ENCODE measurements around the gene RBM23. TPM values are rescaled to one million over a fixed set of nuclear protein-coding genes. Genes with fewer than 3 reads are reported as not detected.

RBM23 gene
- polyA plus RNA-seq, 1 donor (not counting 4 experiments of a cell fraction or from before 2014, with no cell fraction given), result 50.8 TPM

- no peak for TF ChIP-seq EZH2 (IDR thresholded peaks at IDR 0.05; ENCODE audit: low read length)
- TF ChIP-seq CTCF (optimal IDR thresholded peaks at IDR 0.05 in 1 of 3, IDR thresholded peaks at IDR 0.05 in 1 of 3, conservative IDR thresholded peaks at IDR 0.05 in 1 of 3; ENCODE audit: extremely low read depth in 1 of 3, insufficient read depth in 2 of 3, low read length in 3 of 3), result peak; percentile 82 to 99 (median 91)
- dilution Hi-C loops (cut with MboI; ENCODE audit: extremely low pct_ligation_motif_present, low sequenced_read_pairs), result no loop called here
- peaks cover 20% of the 10 kb centered on the region for H3K4me1 ChIP-seq (ENCODE audit: control insufficient read depth, extremely low read depth, insufficient read depth, low read length)
- peak overlapping the region; percentile 92 for H2AFZ ChIP-seq (ENCODE audit: control insufficient read depth, low read length)
- no peaks in the 10 kb centered on the region for H3K9me1 ChIP-seq (ENCODE audit: control insufficient read depth, extremely low read depth, insufficient read depth, low read length)
- FAIRE-seq (no peak), DNase-seq (ENCODE audit: low read depth, low spot score) (no peak)
- peaks cover 25% of the 10 kb centered on the region for H3K79me2 ChIP-seq (ENCODE audit: control insufficient read depth, insufficient read depth, low read length)
- peaks cover 28 to 33% of the 10 kb centered on the region in 2 experiments for H3K36me3 ChIP-seq (ENCODE audit: control insufficient read depth in 2 of 2, extremely low read depth in 1 of 2, insufficient read depth in 2 of 2, low read length in 2 of 2)
- H3K9ac ChIP-seq (ENCODE audit: control insufficient read depth, extremely low read depth, insufficient read depth, low read length), result peak overlapping the region; percentile 85
- H3K27ac ChIP-seq (ENCODE audit: control insufficient read depth, insufficient read depth, low read length), result peak overlapping the region; percentile 93
- no peaks in the 10 kb centered on the region for H3K9me3 ChIP-seq (ENCODE audit: control insufficient read depth, low read depth, low read length)
- H4K20me1 ChIP-seq (ENCODE audit: control insufficient read depth, extremely low read depth, insufficient read depth, low read length), result no peaks in the 10 kb centered on the region
- H3K4me2 ChIP-seq (ENCODE audit: control insufficient read depth, extremely low read depth, insufficient read depth, low read depth, low read length), result peak overlapping the region; percentile 99
- peak overlapping the region; percentile 88 to 96 (median 95) for H3K4me3 ChIP-seq (ENCODE audit: control insufficient read depth in 2 of 3, extremely low read depth in 1 of 3, insufficient read depth in 2 of 3, low read depth in 1 of 3, low read length in 3 of 3)
- no peaks in the 10 kb centered on the region for H3K27me3 ChIP-seq (ENCODE audit: control insufficient read depth, extremely low read depth, insufficient read depth, low read length)
These were observed 46.7 kb downstream of the RBM23 start for GRCh38 chr14:22872033-22872832.

GRCh38 chr14:22871224-22872032 lies 47.5 kb downstream of the RBM23 start, which contains the start of gene LRP10:
TSS of gene LRP10 (plus strand) at chr14:22871740. CDS start at chr14:22872304, 564 bp downstream.
- H3K27me3 ChIP-seq (ENCODE audit: control insufficient read depth, extremely low read depth, insufficient read depth, low read length), result no peaks in the 10 kb centered on the region
- H3K27ac ChIP-seq (ENCODE audit: control insufficient read depth, insufficient read depth, low read length), result peak within 1 kb of the TSS; percentile 93
- H3K9me1 ChIP-seq (ENCODE audit: control insufficient read depth, extremely low read depth, insufficient read depth, low read length), result no peaks in the 10 kb centered on the region
- FAIRE-seq (no peak), DNase-seq (ENCODE audit: low read depth, low spot score) (no peak)
- H3K4me2 ChIP-seq (ENCODE audit: control insufficient read depth, extremely low read depth, insufficient read depth, low read depth, low read length), result peak within 1 kb of the TSS; percentile 99
- peak within 1 kb of the TSS; percentile 88 to 96 (median 95) for H3K4me3 ChIP-seq (ENCODE audit: control insufficient read depth in 2 of 3, extremely low read depth in 1 of 3, insufficient read depth in 2 of 3, low read depth in 1 of 3, low read length in 3 of 3)
- dilution Hi-C loops (cut with MboI; ENCODE audit: extremely low pct_ligation_motif_present, low sequenced_read_pairs), result no loop called here
- H2AFZ ChIP-seq (ENCODE audit: control insufficient read depth, low read length), result peak within 1 kb of the TSS; percentile 92
- no peaks in the 10 kb centered on the region for H3K9me3 ChIP-seq (ENCODE audit: control insufficient read depth, low read depth, low read length)
- peaks cover 25% of the 10 kb centered on the region for H3K79me2 ChIP-seq (ENCODE audit: control insufficient read depth, insufficient read depth, low read length)
- H3K36me3 ChIP-seq (ENCODE audit: control insufficient read depth in 2 of 2, extremely low read depth in 1 of 2, insufficient read depth in 2 of 2, low read length in 2 of 2), result peaks cover 24 to 25% of the 10 kb centered on the region in 2 experiments
- peak within 1 kb of the TSS; percentile 85 for H3K9ac ChIP-seq (ENCODE audit: control insufficient read depth, extremely low read depth, insufficient read depth, low read length)
- no peak for TF ChIP-seq EZH2 (IDR thresholded peaks at IDR 0.05; ENCODE audit: low read length)
- no peak for TF ChIP-seq CTCF (optimal IDR thresholded peaks at IDR 0.05 in 1 of 3, IDR thresholded peaks at IDR 0.05 in 1 of 3, conservative IDR thresholded peaks at IDR 0.05 in 1 of 3; ENCODE audit: extremely low read depth in 1 of 3, insufficient read depth in 2 of 3, low read length in 3 of 3)
- H4K20me1 ChIP-seq (ENCODE audit: control insufficient read depth, extremely low read depth, insufficient read depth, low read length), result no peaks in the 10 kb centered on the region
- peaks cover 20% of the 10 kb centered on the region for H3K4me1 ChIP-seq (ENCODE audit: control insufficient read depth, extremely low read depth, insufficient read depth, low read length)
